ENCODE results near the gene CCDC146.
"Not testable (repeated sequence)": the region's sequence is repeated elsewhere in the genome, so short reads cannot be mapped to it uniquely, and the experiment has no call there.

Gene CCDC146

DNA sequence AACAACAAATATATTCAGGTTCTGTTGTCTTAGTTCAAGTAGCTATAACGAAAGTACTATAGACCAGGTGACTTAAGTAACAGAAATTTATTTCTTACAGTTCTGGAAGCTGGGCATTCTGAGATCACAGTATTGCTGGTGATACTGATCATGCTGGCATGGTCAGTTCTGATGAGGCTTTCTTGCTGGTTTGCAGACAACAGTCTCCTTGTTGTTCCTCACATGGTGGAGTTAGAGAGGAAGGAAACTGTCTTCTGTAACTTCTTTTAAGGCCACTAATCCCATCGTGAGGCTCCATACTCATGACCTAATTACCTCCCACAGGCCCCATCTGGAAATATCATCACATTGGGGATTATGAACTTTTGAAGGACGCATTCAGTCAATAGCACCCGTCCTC is 17.9 kb downstream of the CCDC146 start:
- not testable (repeated sequence) for DNase-seq (ENCODE audit: low spot score)

DNA sequence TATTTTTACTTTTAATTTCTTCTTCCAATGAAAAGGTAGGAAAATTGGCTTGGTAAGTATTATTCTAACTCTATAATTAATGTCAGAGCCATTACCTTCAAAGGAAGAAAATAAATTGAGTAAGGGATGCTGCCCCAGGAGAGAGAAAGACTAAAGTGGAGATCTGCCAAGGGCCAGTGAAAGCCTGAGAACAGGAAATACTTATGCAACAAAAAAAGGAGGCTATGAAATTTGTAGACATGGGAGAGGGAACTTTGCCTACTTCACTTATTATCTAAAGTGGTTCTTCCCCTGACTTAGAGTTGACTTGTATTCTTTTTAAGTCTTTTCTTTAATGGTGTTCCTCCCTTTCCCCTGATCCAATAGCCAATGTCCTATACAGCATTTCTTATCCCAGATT is 29.8 kb downstream of the CCDC146 start:
- not testable (repeated sequence) for DNase-seq (ENCODE audit: low spot score)

DNA sequence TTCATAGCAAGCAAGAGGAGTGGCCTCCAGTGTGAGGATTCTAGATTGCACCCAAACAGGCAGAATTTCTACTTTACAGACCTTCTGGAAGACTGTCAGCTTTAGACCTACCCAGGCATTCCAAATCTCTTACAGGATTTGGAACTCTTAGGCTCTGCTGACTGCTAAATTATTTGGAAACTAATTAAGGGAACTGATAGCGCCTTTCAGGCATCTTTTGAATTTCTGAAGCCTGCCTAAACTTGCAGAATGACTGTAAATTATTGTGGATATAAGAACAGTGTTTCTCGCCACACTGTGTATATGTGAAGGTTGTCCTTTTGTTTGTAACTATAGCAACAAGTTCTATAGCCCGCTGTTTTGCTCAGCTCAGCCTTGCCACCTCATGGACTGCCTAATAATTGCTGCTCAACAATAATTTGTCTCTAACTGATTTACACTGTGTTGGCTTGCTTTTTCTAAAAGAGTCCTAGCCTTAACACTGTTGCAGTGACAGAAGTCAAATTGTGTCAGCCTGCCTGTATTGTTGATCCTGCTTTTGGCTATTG is 32.6 kb downstream of the CCDC146 start:
- DNase-seq (ENCODE audit: low spot score): not testable (repeated sequence)

DNA sequence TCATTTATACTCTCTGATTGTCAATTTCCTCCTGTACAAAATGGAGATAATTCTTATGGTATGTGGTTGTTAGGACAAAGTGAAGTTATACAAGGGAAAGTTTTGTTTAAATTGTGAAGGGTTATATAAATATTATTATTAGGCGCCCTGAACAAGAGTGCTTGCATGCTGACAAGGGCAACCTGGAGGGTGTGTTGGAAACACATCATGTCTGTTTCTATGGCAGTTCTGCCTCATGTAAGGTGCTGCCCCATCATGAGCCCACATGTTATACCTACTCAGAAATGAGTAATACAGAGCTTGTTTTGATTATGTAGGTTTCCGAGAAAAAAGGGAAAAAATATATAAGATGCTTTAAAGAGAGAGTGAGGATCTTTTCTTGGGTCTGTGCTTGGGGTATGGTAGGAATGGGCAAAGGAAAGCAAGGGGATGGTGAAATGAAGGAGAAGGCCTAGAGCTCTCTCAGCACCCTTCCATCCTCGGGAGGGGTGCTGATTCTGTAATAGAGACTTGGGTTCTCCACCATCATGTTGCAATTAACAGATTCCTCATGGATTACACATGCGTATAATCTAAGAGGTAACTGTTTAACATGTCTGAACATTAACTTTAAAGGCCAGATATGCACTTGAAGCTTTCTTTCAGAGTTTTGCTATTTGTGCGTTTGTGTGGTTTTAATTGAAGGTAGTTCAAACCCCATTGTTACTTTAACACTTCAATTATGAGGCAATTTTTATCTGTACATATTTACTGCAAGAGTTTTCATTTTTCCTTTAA is 33.4 kb downstream of the CCDC146 start:
- DNase-seq (ENCODE audit: low spot score): not testable (repeated sequence)

DNA sequence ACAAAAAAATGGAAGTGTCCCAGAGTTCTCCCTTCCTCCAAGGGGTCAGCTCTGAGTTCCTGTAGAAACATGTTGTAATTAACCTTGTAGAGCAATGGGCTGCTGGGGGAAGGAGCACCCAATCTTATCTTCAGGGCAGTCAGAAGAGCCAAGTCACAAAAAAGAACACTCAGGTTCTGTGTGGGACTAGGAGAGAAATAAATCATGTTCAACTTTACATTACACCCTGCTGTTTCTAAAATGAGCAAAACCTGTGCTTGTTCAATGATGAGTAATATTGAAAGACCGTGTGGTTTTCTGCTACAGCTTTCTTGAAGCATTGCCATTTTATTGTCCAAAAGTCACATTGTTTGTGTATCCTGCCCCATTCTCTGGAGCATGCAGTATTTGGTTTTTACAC is 34.6 kb downstream of the CCDC146 start:
- not testable (repeated sequence) for DNase-seq (ENCODE audit: low spot score)

DNA sequence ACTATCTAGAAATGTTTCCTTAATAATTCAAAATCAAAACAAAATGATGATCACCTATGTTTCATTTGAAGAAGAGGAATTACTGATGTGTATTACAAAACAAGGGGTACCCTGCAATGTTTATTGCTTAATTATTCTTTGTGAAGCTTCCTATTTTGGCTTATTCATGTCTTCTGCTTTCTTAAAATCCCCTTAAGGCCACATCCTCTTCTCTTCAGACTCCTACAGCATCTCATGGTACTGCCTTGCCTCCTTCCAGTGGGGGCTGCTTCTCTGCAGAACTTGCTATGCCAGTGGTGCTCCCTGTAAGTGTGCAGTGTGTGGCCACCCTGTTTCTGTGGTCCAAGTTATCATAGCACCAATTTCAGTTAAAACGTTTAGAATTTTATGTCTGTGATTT is 35.0 kb downstream of the CCDC146 start:
- no peak for DNase-seq (ENCODE audit: low spot score)

DNA sequence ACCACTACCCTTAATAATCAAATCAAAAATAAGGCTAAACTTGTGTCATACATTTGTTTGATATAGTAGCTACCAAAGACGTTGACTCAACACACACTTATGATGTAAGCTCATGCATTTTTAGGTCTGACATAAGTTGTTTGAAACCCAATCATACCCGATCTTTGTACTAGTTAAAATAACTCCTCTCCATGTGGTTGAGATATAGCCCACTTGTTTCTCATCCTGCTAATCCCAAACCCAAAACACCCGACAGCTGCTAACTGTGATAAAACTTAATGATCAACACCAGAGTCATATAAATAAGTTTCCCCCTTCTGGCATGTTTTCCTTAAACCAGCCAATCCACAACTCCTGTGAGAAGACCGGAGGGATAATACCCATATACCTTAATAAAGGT is 48.7 kb downstream of the CCDC146 start:
- not testable (repeated sequence) for DNase-seq (ENCODE audit: low spot score)

DNA sequence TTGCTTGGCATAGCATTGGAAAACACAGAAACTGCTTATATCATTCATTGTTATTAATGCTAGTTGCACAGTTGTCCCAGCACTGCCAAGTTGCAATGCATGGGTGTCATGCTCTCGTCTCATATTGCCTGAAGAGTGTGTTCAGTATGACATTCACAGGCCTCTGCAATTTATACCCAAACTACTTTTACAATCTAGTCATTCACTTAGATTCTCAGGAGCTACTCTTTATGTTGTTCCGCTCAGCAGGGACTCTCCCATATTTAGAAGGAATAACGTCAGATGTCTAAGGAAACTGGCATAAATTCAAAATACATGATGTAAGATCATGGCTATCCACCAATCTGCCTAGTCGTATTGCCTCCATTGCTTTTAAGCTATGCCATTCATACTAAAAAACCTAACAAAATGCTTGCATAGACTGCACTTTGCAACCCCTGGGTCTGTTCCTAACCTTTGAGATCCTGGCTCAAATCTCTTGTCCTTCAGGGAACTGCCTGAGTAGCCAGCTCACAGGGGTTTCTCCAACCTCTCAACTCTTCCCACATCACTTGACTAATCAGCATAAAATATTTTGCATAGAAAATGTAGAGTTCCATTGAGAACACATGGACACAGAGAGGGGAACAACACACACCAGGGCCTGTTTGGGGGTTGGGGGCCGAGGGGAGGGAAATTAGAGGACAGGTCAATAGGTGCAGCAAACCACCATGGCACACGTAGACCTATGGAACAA is 50.2 kb downstream of the CCDC146 start:
- not testable (repeated sequence) for DNase-seq (ENCODE audit: low spot score)

DNA sequence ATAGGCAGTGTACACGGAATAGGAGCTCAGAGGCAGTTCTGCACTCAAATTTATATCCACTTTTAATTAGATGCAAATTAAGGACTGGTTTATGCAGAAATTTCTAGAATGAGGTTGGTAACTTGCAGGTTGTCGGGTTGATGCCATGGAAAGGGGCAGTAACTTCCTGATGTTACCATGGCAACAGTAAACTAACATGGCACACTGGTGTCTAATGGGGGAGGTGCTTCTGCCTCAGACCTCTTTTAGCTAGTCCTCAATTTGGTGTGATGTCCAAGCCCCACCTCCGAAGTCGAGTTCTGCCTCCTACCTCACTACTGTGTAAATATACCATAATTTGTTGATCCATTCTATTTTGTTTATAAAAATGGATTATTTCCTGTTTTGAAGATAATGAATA is 52.0 kb downstream of the CCDC146 start:
- DNase-seq (ENCODE audit: low spot score): not testable (repeated sequence)

DNA sequence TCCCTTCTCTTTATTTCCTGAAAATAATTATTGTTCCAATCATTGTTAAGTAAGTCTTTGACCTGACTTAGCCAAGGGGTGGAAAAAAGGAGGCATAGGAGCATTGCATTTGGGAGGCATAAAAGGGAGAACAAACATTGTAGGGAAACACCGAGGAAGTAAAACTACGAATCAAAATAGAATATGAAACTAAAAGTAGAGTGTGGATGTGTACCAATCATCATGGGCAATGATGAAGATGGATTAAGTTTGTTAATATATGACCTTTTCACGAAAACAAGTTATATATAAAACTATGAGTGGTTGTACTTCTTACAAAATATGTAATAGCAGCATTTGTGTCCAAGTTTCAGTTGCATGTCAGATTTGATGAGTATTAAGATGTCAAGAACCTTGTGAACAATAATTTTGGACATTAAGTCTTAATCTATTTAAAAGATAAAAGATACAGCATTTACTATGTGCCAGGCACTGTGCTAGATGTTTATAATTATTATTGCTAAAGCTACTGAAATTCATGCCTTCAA is 52.9 kb downstream of the CCDC146 start:
- not testable (repeated sequence) for DNase-seq (ENCODE audit: low spot score)

DNA sequence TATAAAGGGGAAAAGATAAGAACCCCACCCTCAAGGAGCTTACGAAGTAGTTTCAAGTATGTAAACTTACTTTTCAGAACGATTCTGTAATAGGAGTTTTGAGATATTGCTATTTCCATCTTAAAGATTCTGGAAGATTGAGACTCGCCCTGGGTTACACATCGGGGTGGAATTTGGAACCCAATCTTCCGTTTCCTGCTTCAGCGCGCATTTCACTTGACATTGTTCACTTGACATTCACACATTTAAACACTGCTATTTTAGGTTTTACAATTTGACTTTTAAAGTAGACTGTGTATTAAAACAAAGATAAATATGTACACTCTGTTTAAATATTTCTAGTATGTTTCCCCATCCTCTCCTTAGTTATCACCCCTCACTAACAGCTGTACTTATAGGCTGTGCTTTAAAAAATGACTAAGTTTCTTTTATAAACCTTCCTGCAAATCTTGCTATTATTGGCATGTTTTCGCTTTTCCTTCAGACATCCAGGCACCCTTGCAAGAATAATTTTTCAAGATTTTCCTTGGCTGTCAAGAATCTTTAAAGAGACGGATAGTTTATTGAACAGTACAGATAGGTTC is 55.0 kb downstream of the CCDC146 start:
- not testable (repeated sequence) for DNase-seq (ENCODE audit: low spot score)

DNA sequence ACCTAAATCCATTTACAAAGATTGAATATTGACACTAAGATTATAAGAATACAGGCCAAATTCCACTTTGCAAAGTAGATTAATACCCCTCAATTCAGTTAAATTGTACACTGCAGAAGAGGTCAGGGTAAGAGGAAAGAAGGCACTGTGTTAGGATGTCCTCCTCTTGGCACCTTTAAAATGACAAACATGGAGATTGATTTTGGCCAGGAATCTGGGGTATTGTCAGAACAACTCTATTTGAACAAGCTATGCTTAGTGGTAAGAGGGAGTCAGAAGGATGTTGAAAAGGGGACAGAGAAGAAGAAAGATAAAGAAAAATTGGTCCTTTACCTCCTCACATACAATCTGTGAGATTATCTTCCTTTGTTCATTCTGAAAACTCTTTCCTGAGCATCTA is 55.6 kb downstream of the CCDC146 start:
- not testable (repeated sequence) for DNase-seq (ENCODE audit: low spot score)

DNA sequence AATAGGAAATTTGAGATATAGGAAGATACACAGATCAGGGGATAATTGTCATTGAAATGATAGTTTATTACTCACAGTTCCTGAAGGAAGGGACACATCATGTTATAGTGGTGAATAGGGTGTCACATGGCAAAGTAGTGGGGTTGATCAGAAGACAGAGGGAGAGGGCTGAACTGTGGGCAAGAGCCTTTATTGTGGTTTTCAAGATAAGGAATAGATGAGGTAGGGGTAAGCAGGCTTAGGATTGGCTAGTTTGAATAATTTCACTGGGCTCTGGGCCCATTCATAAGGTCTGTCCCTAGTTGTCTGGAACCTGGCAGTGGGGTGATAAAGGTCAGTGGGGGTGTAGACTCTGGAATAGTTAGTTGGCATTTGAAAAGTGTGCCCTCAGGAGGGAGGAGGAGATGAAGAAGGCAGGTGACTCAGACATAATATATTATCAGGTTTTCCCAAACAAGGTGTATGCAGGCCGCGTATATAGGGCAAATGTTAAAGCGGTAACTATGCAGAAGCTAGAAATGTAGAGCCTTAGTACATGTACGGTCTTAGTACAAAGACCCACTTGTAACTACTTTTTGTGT is 58.7 kb downstream of the CCDC146 start:
- no peak for DNase-seq (ENCODE audit: low spot score)

DNA sequence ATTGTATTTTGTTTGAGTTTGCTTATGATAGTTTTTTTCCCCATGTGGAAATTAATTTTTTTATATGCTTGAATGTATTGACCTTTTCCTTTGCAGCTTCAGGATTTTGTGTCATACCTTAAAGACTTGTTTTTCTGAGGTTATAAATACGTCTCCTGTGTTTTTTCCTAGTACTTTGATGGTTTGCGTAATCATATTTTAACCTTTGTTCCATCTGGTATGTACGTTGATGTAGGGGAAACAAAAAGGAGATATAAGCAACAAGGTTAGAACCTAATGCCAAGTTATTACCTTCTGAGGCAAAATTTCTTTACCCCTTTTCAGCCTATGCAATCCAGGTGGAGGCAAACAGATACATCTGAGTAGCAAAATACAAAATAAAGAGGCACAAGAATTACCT is 59.3 kb downstream of the CCDC146 start:
- no peak for DNase-seq (ENCODE audit: low spot score)

DNA sequence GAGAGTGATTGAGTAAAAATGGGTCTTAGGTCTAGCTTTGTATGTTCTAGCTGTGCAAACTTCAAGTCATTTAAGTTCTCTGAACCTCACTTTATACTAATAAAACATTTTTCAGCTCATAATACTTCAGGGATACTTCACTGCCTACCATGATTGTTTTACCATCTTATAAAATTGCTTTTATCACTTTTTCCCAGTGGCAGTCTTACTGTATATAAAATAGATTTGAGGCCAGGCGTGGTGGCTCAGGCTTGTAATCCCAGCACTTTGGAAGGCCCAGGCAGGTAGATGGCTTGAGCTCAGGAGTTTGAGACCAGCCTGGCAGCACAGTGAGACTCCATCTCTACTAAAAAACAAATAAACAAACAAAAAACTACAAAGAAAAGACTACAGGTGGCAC is 59.8 kb downstream of the CCDC146 start:
- DNase-seq (ENCODE audit: low spot score): no peak

DNA sequence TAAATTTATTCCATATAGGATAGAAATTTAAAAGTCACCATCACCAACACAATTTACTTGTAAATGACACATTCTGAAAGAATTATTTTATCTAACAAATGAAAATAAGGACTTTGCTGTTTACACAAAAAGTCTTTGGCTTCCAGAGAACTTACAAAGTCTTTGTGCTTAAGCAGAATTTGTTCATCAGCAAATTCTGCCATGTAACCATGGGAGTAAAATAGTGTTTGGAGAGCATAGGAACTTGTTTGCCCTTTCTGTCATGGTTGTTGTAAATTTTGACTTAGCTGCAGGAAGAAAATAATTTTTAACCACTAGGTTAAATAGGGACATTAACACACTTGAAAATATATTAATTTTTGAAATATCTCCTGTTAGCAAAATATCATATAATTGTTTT is 62.0 kb downstream of the CCDC146 start:
- DNase-seq (ENCODE audit: low spot score): no peak

DNA sequence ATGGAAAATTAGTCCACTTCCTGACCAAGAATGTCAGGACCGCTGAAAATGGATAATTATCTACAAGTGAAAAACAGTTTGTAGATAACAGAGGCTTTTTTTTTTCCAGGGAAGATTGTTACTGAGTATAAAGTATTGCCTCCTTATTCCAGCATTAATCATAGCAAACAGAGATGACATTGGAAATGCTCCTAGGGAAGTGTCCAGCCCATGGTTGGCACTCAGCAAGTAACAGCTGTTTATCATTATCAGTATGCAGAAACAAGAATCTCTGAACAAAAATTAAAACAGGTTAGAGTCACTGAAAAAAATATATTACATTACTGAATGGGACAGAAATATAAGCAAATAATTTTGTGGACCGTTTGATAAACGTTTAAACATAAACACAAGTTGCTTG is 62.6 kb downstream of the CCDC146 start:
- DNase-seq (ENCODE audit: low spot score): no peak

DNA sequence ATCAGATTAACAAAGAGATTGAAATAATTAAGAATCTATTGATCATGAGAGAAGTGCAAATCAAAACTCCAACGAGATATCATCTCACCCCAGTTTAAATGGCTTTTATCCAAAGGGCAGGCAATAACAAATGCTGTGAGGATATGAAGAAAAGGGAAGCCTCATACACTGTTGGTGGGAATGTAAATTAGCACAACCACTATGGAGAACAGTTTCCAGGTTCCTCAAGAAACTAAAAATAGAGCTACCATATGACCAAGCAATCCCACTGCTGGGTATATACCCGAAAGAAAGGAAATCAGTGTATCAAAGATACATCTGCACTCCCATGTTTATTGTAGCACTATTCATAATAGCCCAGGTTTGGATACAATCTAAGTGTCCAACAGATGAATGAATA is 63.5 kb downstream of the CCDC146 start:
- no peak for DNase-seq (ENCODE audit: low spot score)

DNA sequence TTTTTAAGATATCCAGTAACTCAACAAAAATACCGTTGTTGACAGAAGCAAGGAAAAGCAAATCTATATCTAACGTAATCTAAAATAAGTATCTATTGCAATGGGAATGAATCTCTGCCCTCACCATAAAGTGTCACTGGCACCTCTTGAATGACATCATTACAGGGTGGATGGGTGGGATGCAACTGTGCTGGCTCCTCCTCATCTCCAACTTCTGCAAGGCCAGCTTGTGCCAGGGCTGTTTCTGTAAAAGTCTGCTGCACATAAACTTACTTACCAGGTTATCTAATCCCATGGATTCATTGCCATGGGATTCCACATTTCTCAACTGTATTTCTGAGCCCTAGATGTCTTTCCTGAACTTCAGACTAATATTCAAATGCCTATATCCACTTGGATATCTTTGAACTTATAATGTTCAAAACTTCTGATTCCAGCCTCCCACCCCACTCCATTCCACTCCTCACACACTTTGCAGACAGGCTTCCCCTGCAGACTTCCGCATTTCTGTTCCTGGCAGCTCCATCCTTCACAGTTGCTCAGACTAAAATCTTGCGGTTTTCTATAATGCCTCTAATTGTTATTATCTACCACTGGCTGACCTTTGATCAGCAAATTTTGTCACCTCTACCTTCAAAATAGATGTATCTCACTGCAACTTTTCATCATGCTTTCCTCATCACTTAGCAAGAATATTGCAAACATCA is 66.5 kb downstream of the CCDC146 start:
- no peak for DNase-seq (ENCODE audit: low spot score)

DNA sequence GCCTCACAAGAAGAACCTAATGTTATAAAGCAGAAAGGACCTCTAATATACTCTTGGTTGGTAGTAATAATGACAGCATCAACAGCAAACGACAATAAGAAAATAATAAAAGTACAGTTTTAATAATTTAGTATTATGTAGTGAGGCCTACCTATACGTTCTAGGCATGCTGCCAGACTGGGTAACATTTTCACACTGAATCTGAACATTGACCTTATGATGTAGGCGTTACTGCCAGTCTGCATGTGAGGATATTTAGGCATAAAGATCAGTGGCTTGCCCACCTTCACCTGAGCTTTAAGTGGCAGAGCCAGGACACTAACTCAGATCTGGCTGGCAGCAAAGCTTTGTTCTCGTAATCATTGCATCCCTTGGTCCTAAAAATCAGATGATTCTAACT is 74.7 kb downstream of the CCDC146 start:
- no peak for DNase-seq (ENCODE audit: low spot score)
